Muscle of leg (tissue), 16 donors: ENCODE measurements around the gene PRKAG2. TPM values are rescaled to one million over a fixed set of nuclear protein-coding genes. Genes with fewer than 3 reads are reported as not detected.
A peak's percentile ranks its signal among the peaks of the same experiment; 100 is the strongest.

Experiments
- DNase-seq: peaks from one replicate; pipeline ENCODE4 v3.0.0; 2013
- H3K27ac ChIP-seq: one replicate; pipeline ENCODE4 v1.5.1; 2013; ENCODE audit warnings: mild to moderate bottlenecking, low read length, control low read depth
- H3K27me3 ChIP-seq: one replicate; pipeline ENCODE4 v1.6.1; 2013; ENCODE audit warnings: low read length; ENCODE audit not compliant: control insufficient read depth, insufficient read depth
- H3K36me3 ChIP-seq: one replicate; pipeline ENCODE4 v1.6.1; 2013; ENCODE audit warnings: low read length; ENCODE audit not compliant: control insufficient read depth, insufficient read depth
- H3K4me1 ChIP-seq: one replicate; pipeline ENCODE4 v1.6.1; 2013; ENCODE audit warnings: low read length; ENCODE audit not compliant: control insufficient read depth, insufficient read depth
- H3K4me3 ChIP-seq: one replicate; pipeline ENCODE4 v1.5.1; 2013; ENCODE audit warnings: low read length, control low read depth
- H3K9me3 ChIP-seq: replicated peaks from 2 replicates; pipeline ENCODE4 v1.6.1; 2013; ENCODE audit warnings: low read depth, low read length; ENCODE audit not compliant: control insufficient read depth
- WGBS: methylation state at CpG from one replicate; pipeline ENCODE4 v1.1.5; 2013; ENCODE audit warnings: missing lambda C conversion rate; ENCODE audit not compliant: insufficient coverage; 5-methylcytosine and 5-hydroxymethylcytosine counted together
- long read RNA-seq, 11 donors: transcript quantifications; one replicate each; lab custom pipeline, GENCODE V29; 2026
- polyA plus RNA-seq, 8 donors: library from polyadenylated mRNA; unstranded; fragments of 120-200 nt; gene quantifications; one replicate each; pipeline versions ENCODE4 v1.2.1 to v1.2.3, GENCODE V29; 2013; ENCODE audit warnings: inconsistent platforms in 1 of 8, low replicate concordance in 1 of 8; ENCODE audit not compliant: insufficient read length in 8 of 8, insufficient read depth in 1 of 8
- total RNA-seq: library from RNA; stranded (reverse); fragments of 120-200 nt; gene quantifications from one replicate; pipeline ENCODE4 v1.2.4, GENCODE V29; 2013

PRKAG2 gene
- total RNA-seq (3.9 TPM), polyA plus RNA-seq (10 to 100 TPM in 7 of 8 donors, 1 to 10 TPM in 1; 9.4 to 16.4 (median 11.2) TPM)
- long read RNA-seq, donor 1, partial matches to known transcripts = 0 of 1 reads
- long read RNA-seq, donor 1, other reads (novel, unspliced or antisense) = 0 of 1 reads
- long read RNA-seq, donor 2 = 0 reads
- long read RNA-seq, donor 3, partial matches to known transcripts = 0 of 4 reads
- long read RNA-seq, donor 3, other reads (novel, unspliced or antisense) = 0 of 4 reads
- long read RNA-seq, donor 4 = 0 reads
- long read RNA-seq, donor 5, partial matches to known transcripts = 0 of 1 reads
- long read RNA-seq, donor 5, other reads (novel, unspliced or antisense) = 0 of 1 reads
- long read RNA-seq, donor 6, partial matches to known transcripts = 0 of 3 reads
- long read RNA-seq, donor 6, other reads (novel, unspliced or antisense) = 0 of 3 reads
- long read RNA-seq, donor 7, partial matches to known transcripts = 0 of 2 reads
- long read RNA-seq, donor 7, other reads (novel, unspliced or antisense) = 0 of 2 reads
- long read RNA-seq, donor 8 = 0 reads
- long read RNA-seq, donor 9, partial matches to known transcripts = 0 of 1 reads
- long read RNA-seq, donor 9, other reads (novel, unspliced or antisense) = 0 of 1 reads
- long read RNA-seq, donor 10, partial matches to known transcripts = 0 of 2 reads
- long read RNA-seq, donor 10, other reads (novel, unspliced or antisense) = 0 of 2 reads
- long read RNA-seq, donor 11 = 0 reads

- H3K27me3 ChIP-seq = peaks cover 21% of the 10 kb centered on the region
- H3K4me3 ChIP-seq = peak within 1 kb of the TSS; percentile 85
- H3K36me3 ChIP-seq = no peaks in the 10 kb centered on the region
- H3K4me1 ChIP-seq = peaks cover 21% of the 10 kb centered on the region
- under 1% methylated on average over 69 of the region's 95 CpGs for WGBS
- H3K27ac ChIP-seq = peak within 1 kb of the TSS; percentile 83
- no peaks in the 10 kb centered on the region for H3K9me3 ChIP-seq
- peak; percentile 64 for DNase-seq
Observed at GRCh38 chr7:151876899-151877777, at the start of gene PRKAG2. TSS of gene PRKAG2 (minus strand) at chr7:151877115. CDS start at chr7:151876620, 495 bp downstream.

- 90% methylated on average over 3 of the region's 5 CpGs for WGBS
- H3K36me3 ChIP-seq = no peaks in the 10 kb centered on the region
- H3K9me3 ChIP-seq = no peaks in the 10 kb centered on the region
- no peak for DNase-seq
- peaks cover 3% of the 10 kb centered on the region for H3K4me1 ChIP-seq
- no peaks in the 10 kb centered on the region for H3K27me3 ChIP-seq
- H3K4me3 ChIP-seq = no peak overlapping the region
- no peak overlapping the region for H3K27ac ChIP-seq
Observed at GRCh38 chr7:151926336-151926712, 49.4 kb upstream of the PRKAG2 start.

GRCh38 chr7:151925446-151926335 lies 48.8 kb upstream of the PRKAG2 start:
- WGBS = 80% methylated on average over 14 of the region's 22 CpGs
- Histone ChIP-seq H3K4me3 (no peak overlapping the region), H3K27ac (peak overlapping the region; percentile 6), H3K36me3 (no peaks in the 10 kb centered on the region), H3K4me1 (peaks cover 3% of the 10 kb centered on the region), H3K27me3 (no peaks in the 10 kb centered on the region), H3K9me3 (no peaks in the 10 kb centered on the region)
- DNase-seq = peak; percentile 43

GRCh38 chr7:151924508-151924907 lies 47.6 kb upstream of the PRKAG2 start:
- no peaks in the 10 kb centered on the region for H3K9me3 ChIP-seq
- peaks cover 3% of the 10 kb centered on the region for H3K4me1 ChIP-seq
- 84% methylated on average over 6 of the region's 8 CpGs for WGBS
- H3K4me3 ChIP-seq = no peak overlapping the region
- H3K27me3 ChIP-seq = no peaks in the 10 kb centered on the region
- H3K27ac ChIP-seq = no peak overlapping the region
- no peak for DNase-seq
- H3K36me3 ChIP-seq = no peaks in the 10 kb centered on the region

- Histone ChIP-seq H3K36me3 (no peaks in the 10 kb centered on the region), H3K4me3 (no peak overlapping the region), H3K4me1 (peaks cover 3% of the 10 kb centered on the region), H3K27me3 (no peaks in the 10 kb centered on the region), H3K27ac (no peak overlapping the region), H3K9me3 (no peaks in the 10 kb centered on the region)
- WGBS = 83% methylated on average over 5 of the region's 9 CpGs
- no peak for DNase-seq
Observed at GRCh38 chr7:151924001-151924400, 47.1 kb upstream of the PRKAG2 start.

GRCh38 chr7:151923097-151923876 lies 46.4 kb upstream of the PRKAG2 start:
- Histone ChIP-seq H3K4me1 (peaks cover 8% of the 10 kb centered on the region), H3K9me3 (no peaks in the 10 kb centered on the region), H3K27ac (no peak overlapping the region), H3K4me3 (no peak overlapping the region), H3K27me3 (no peaks in the 10 kb centered on the region), H3K36me3 (no peaks in the 10 kb centered on the region)
- WGBS = 83% methylated on average over 10 of the region's 16 CpGs
- peak; percentile 70 for DNase-seq

GRCh38 chr7:151921451-151921850 lies 44.5 kb upstream of the PRKAG2 start:
- H3K9me3 ChIP-seq = no peaks in the 10 kb centered on the region
- no peak overlapping the region for H3K4me3 ChIP-seq
- no peak for DNase-seq
- peaks cover 9% of the 10 kb centered on the region for H3K4me1 ChIP-seq
- no peak overlapping the region for H3K27ac ChIP-seq
- no peaks in the 10 kb centered on the region for H3K27me3 ChIP-seq
- H3K36me3 ChIP-seq = no peaks in the 10 kb centered on the region
- WGBS = 83% methylated on average over 13 of the region's 13 CpGs

- peaks cover 7% of the 10 kb centered on the region for H3K4me1 ChIP-seq
- no peak for DNase-seq
- WGBS = 88% methylated on average over 1 of the region's 1 CpG
Observed at GRCh38 chr7:151920488-151920887, 43.6 kb upstream of the PRKAG2 start.

GRCh38 chr7:151919595-151919994 lies 42.7 kb upstream of the PRKAG2 start:
- Histone ChIP-seq H3K27me3 (peaks cover 3% of the 10 kb centered on the region), H3K9me3 (peaks cover 1% of the 10 kb centered on the region), H3K36me3 (no peaks in the 10 kb centered on the region), H3K4me3 (no peak overlapping the region), H3K27ac (no peak overlapping the region), H3K4me1 (peaks cover 6% of the 10 kb centered on the region)
- 82% methylated on average over 8 of the region's 8 CpGs for WGBS
- DNase-seq = no peak

More at GRCh38 chr7:151920488-151920887, 43.6 kb upstream of the PRKAG2 start:
- Histone ChIP-seq H3K36me3 (no peaks in the 10 kb centered on the region), H3K27me3 (no peaks in the 10 kb centered on the region), H3K27ac (no peak overlapping the region), H3K9me3 (no peaks in the 10 kb centered on the region), H3K4me3 (no peak overlapping the region)
